GM21576 (cell line): ENCODE measurements around the gene CHRNA4.
"Not testable (repeated sequence)": the region's sequence is repeated elsewhere in the genome, so short reads cannot be mapped to it uniquely, and the experiment has no call there.

ENCODE experiments used
- ATAC-seq: cut with Tn5 transposase; IDR thresholded peaks from one replicate; pipeline ENCODE4 v1.9.1; 2021; ENCODE audit warnings: mild to moderate bottlenecking, moderate library complexity; ENCODE audit not compliant: unreplicated experiment

Gene CHRNA4

DNA sequence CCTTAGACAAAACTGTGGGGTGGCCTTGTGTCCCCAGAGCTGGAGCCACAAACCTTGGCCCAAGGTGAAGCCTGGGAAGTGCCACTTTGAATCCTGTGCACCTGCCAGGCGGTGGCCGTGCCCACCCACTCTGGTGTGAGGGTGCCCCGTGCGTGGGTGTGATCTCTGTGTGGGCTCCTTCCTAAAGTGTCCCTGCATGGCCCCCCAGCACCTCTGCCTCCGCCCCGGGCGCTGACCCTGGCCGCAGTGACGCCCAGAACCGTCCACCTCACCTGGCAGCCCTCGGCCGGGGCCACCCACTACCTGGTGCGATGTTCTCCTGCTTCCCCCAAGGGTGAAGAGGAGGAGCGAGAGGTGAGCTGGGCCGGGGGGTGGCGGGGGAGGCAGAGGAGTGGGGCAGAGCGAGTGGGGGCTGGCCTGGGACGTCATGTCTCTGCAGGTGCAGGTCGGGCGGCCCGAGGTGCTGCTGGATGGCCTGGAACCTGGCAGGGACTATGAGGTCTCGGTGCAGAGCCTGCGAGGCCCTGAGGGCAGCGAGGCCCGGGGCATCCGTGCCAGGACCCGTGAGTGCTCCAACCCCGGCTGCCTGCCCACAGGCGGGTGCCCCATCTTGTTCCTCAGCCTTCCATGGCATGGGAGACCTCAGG, 49.8 kb downstream of the CHRNA4 start:
- no peak for ATAC-seq

- ATAC-seq = no peak
Observed at GRCh38 chr20:63310265-63310991, 50.7 kb downstream of the CHRNA4 start.

- ATAC-seq = no peak
Observed at GRCh38 chr20:63309261-63310071, 51.7 kb downstream of the CHRNA4 start.

DNA sequence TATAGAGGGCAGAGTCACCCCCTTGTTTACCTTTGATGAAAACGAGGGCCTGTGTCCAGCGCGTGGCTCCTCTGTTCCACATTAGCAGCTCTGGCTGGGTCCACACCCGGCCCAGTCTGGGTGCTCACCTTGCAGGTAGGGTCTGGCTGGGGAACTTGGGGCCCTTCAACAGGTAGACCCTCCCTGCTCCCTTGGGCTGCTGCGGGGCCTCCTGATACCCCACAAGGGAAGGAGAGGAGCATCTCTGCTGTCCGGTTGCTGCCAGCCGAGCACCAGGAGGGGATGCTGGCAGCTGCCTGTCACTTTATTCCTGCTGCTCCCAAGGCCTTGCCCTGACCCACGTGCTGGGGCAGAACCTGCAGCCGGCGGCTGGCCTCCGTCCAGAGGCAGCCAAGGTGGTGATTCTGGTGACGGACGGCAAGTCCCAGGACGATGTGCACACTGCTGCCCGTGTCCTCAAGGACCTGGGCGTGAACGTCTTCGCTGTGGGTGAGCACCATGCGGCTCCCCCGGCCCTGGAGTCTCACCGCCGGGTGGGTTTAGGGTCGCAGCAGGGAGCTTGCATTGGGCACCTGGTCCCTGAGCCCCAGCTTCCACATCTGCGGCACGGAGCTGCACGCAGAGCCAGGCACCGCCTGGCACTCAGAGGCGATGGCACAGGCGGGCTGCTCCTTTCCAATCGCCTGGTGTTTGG, 52.8 kb downstream of the CHRNA4 start:
- ATAC-seq = no peak

- ATAC-seq = no peak
Observed at GRCh38 chr20:63307538-63308217, 53.5 kb downstream of the CHRNA4 start.

DNA sequence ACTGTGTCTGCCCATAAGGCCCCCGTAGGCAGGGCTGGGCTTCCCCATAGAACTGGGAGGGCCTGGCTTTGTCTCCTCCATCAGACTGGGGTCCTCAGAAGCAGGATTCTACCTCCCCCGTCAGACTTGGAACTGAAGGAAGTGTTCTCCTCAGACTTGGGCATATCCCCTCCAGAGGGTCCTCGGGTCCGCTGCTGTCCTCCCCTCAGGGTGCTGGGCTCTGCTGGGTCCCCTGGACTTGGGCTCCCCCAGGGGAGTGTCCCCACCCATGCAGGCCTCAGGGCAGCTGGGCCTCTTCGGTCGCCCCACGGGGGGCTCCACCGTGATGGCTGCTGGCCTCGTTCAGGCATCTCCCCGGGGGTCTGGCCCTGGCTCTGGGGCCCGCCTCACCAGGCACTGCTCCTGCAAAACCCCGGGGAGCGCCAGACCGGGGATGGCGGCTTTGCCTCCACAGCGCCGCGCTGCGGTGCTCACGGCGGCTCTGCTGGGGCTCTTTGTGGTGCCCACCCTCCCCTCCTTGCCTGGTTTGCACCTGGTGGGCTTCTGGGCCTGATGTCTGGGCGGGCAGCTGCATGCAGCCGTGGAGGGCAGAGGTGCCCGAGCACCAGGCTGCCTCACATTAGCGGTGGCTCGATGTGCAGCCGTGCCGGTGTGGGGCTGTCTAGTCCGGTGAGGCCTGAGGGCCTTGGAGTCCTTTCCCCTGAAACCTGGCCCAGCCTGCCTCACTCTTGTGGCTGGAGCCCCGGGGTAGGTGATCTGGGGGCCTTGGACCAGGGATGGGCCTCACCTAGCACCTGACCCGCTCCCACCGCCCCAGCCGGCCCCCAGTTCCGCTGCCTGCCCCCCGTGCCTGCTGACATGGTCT, 54.2 kb downstream of the CHRNA4 start:
- no peak for ATAC-seq

DNA sequence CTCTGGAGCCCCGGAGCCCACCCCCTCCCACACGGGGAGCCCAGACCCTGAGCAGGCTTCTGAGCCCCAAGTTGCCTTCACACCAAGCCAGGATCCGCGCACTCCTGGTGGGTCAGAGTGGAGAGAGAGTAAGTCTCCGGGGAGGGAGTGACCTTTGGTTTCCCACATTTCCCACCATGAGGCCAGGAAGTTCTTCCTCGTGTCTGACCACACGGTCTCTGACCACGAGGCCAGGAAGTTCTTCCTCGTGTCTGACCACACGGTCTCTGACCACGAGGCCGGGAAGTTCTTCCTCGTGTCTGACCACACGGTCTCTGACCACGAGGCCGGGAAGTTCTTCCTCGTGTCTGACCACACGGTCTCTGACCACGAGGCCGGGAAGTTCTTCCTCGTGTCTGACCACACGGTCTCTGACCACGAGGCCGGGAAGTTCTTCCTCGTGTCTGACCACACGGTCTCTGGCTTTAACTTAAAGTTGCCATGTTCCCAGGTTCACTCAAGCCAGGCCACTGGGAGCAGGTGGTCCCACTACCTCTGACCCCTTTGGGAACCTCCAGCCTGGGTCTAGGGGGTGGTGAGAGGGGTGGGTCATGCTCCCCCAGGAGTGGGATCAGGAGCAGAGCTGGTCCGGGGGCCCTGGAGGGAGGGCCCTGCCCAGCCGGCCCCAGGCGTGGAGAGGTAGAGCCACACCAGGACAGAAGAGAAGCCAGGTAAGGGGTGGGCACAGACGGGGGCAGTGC, 55.0 kb downstream of the CHRNA4 start:
- not testable (repeated sequence) for ATAC-seq

DNA sequence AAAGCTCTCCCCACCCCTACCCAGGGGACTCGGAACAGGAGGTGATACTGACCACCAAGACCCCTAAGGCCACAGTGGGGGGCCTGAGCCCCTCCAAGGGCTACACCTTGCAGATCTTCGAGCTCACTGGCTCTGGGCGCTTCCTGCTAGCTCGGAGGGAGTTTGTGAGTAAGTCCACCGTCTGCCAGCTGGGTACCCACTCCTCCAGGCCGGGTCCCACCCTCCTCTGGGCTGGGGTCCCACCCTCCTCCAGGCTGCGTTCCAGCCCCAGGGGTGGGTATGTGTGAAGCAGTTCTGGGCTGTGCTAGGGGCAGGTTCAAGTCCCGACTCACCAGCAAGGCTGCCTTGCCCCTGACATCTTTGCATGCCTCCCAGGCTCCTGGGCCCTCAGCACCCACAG, 55.8 kb downstream of the CHRNA4 start:
- no peak for ATAC-seq

- no peak for ATAC-seq
Observed at GRCh38 chr20:63303095-63303666, 58.0 kb downstream of the CHRNA4 start.

- no peak for ATAC-seq
Observed at GRCh38 chr20:63301671-63302070, 59.5 kb downstream of the CHRNA4 start.

GRCh38 chr20:63298731-63299312, 62.3 kb downstream of the CHRNA4 start:
- ATAC-seq = no peak

DNA sequence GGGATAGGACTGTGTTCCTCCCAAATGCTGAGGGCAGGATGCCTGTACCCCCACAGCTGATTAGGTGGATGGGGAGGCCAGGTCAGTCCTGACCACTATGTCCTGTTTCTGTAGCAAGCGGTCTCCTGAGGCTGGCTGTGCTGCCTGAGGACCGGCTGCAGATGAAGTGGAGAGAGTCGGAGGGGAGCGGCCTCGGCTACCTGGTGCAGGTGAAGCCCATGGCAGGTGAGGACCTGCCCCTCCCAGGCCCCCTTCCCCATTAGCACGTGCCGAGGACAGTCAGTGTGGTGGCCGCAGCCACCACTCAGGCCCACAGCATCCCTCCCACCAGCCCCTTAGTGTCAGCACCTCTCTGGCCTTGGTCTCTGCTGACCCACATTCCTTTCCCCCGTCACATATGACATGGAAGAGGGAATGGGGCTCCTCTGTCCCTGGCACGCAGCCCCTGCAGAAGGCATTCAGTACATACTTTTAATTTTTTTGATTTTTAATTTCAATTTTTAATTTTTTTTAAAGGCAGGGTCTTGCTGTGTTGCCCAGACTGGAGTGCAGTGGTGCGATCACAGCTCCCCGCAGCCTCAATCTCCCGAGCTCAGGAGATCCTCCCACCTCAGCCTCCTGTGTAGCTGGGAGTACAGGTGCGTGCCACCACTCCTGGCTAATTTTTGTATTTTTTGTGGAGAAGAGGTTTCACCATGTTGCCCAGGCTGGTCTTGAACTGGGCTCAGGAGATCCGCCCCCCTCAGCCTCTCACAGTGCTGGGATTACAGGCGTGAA, 63.2 kb downstream of the CHRNA4 start:
- no peak for ATAC-seq

- no peak for ATAC-seq
Observed at GRCh38 chr20:63297371-63297781, 63.8 kb downstream of the CHRNA4 start.

DNA sequence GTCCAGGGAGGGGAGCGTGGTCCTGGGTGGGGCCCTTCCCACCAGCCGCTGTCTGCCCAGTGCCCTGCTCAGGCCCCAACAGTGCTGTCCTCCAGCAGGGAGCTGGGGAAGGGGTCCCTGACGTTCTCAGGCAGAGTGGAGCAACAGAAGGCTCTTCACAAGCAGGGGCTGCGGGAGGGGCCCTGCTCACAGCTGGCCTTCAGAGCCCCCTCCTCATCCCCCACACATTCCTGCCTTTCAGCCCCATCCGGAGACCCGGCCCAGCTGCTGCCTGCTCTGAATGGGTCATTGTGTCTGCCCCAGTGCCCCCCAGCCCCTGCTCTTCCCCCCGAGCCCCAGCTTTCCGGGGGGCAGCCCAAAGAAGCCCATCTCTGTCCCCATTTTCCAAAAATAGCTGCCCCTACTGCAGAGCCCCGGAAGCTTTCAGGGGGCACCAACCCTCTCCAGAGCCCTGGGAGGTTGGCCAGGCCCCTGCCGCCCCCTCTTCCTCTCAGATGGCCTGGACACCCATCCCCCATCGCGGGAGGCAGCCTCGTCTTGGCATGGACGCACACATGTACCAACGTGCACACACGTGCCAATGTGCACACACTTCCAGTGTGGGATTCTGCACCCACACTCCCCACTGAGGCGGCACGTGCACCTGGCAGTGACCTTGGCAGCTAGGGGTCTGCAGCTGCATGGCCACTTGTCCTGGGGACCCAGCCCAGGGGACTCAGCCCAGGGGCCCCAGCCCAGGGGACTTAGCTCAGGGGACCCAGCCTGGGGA, 64.4 kb downstream of the CHRNA4 start:
- no peak for ATAC-seq

GRCh38 chr20:63295846-63296245, 65.3 kb downstream of the CHRNA4 start:
- ATAC-seq = no peak

- no peak for ATAC-seq
Observed at GRCh38 chr20:63295422-63295821, 65.7 kb downstream of the CHRNA4 start.

GRCh38 chr20:63295018-63295417, 66.1 kb downstream of the CHRNA4 start:
- ATAC-seq = no peak
